Activated CD8-positive, alpha-beta memory T cell treated with anti-CD3 and anti-CD28 coated beads, Interleukin-2, amount 50 U/mL, for 1 hour (primary cell): ENCODE results near the gene HIVEP2.
"Not testable (repeated sequence)": the region's sequence is repeated elsewhere in the genome, so short reads cannot be mapped to it uniquely, and the experiment has no call there.

Experiments
- DNase-seq: peaks from one replicate; pipeline ENCODE4 v3.0.0-alpha.2; 2020; ENCODE audit errors: extremely low read depth

HIVEP2 gene

GRCh38 chr6:142945049-142945445, at the start of gene HIVEP2:
Gene HIVEP2, minus strand, starts transcription at chr6:142945176. Its CDS starts 170,438 bp downstream, at chr6:142774738.
- DNase-seq = peak; percentile 79

GRCh38 chr6:142993977-142994376, 49.0 kb upstream of the HIVEP2 start:
- DNase-seq = no peak

GRCh38 chr6:142987490-142987889, 42.5 kb upstream of the HIVEP2 start:
- DNase-seq = no peak

GRCh38 chr6:142985281-142985680, 40.3 kb upstream of the HIVEP2 start:
- no peak for DNase-seq

- DNase-seq = no peak
Measured at GRCh38 chr6:142984386-142984785, 39.4 kb upstream of the HIVEP2 start.

- DNase-seq = no peak
Measured at GRCh38 chr6:142975365-142975764, 30.4 kb upstream of the HIVEP2 start.

GRCh38 chr6:142970941-142971340, 26.0 kb upstream of the HIVEP2 start:
- not testable (repeated sequence) for DNase-seq

GRCh38 chr6:142968601-142969000, 23.6 kb upstream of the HIVEP2 start:
- no peak for DNase-seq

GRCh38 chr6:142966294-142966693, 21.3 kb upstream of the HIVEP2 start:
- no peak for DNase-seq

- DNase-seq = no peak
Measured at GRCh38 chr6:142965164-142965563, 20.2 kb upstream of the HIVEP2 start.

- DNase-seq = no peak
Measured at GRCh38 chr6:142960098-142960497, 15.1 kb upstream of the HIVEP2 start.

- no peak for DNase-seq
Measured at GRCh38 chr6:142958343-142958742, 13.4 kb upstream of the HIVEP2 start.

- DNase-seq = no peak
Measured at GRCh38 chr6:142956726-142957125, 11.8 kb upstream of the HIVEP2 start.

GRCh38 chr6:142954844-142955243, 9.9 kb upstream of the HIVEP2 start:
- DNase-seq = no peak

- DNase-seq = no peak
Measured at GRCh38 chr6:142953373-142954273, 8.6 kb upstream of the HIVEP2 start.

- DNase-seq = no peak
Measured at GRCh38 chr6:142952614-142953013, 7.6 kb upstream of the HIVEP2 start.

- DNase-seq = no peak
Measured at GRCh38 chr6:142950291-142950690, 5.3 kb upstream of the HIVEP2 start.

- no peak for DNase-seq
Measured at GRCh38 chr6:142947714-142948480, 2.9 kb upstream of the HIVEP2 start.

- peak; percentile 47 for DNase-seq
Measured at GRCh38 chr6:142946924-142947713, 2.1 kb upstream of the HIVEP2 start.

GRCh38 chr6:142946181-142946923, 1.4 kb upstream of the HIVEP2 start:
- peak; percentile 95 for DNase-seq

- DNase-seq = peak; percentile 29
Measured at GRCh38 chr6:142945446-142946180, 637 bp upstream of the HIVEP2 start.
